C1 segment of cervical spinal cord (tissue), 14 donors: ENCODE measurements around the gene MCTP1.

Experiments
- DNase-seq, 14 donors: peaks; one replicate each; lab custom pipeline; 2025; lab: John Stamatoyannopoulos, UW

The MCTP1 gene

DNA sequence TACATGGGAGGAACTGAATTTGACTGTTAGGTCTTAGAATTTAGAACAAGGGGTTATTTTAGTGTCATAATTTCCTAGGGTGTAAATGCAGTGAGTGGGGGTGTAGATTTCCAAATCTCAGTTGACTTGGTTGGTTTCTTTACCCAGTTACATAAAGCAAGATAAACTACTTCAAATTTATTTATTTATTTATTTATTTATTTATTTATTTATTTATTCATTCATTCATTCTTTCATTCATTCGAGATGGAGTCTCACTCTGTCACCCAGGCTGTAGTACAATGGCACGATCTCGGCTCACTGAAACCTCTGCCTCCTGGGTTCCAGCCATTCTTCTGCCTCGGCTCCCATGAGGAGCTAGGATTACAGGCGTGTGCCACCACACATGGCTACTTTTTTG is 466.0 kb downstream of the MCTP1 start:
- no peak for DNase-seq

DNA sequence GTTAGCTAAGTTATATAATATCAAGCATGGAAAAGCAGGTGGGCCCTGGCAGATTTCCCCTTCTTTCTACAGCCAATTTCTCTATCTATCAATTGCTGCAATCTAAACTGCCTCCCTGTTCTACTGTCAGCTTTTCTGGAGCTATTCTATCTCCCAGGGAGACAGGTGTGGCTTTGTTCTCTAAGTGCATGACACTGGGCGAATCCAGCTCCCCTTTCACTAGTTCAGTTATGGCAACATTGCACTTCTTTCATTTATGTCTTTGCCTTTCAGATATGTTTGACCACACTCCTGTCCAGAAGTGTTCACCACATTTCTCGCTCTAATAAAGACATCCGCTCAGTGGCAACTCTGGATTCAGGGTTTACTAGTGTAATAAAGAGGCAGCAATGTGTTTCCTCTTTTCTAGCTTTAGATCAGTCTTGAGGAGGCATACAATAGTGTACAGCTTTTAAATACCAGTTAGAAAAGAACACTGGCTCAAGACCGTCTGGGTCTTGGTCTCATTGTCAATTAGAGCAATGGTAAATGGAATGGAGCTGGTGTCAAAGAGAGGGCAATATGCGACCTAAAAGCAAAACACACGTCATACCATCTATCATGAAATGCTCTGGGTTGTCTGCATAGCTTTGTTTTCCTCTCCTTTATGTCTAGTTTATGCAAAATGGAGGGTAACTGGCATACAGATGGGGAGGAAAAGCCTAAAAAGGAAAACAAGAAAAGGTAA is 469.4 kb downstream of the MCTP1 start:
- DNase-seq, result no peak

DNA sequence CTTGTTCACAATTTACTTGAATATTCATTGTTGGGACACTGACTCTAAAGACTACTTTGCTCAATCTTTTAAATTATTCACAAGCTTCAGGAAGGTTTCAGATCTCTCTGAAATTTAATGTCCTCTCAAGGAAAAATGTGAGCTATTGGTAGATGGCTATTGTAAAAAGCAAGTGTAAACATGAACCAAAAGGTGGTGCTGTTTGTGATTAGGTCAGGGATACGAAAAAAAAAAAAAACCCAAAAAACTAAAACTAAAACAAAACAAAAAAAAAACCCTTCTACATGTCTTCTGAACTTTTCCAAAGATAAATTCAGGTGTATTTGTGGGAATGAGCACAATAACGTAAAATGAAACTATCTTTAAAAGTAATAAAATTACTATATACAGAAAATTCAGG is 472.7 kb downstream of the MCTP1 start:
- DNase-seq, result no peak

DNA sequence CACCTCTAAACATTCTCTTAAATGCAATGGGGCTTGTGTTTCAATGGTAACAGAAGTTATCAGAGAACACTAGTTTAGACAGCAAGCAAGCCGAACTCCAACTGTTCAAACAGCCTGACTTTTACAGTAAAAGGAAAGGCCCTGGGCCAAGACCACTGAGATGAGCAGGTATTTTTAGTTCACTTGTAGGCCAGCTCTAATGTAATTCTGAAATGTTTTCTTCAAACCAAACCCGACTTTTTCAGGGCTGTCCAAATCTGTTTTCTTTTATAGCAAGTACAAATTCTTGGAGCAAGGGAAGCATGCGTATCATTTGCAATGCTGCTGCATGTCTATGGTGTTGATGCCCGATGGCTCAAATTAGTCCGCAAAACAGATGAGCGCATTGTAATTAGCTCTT is 473.6 kb downstream of the MCTP1 start:
- peak in 1 of 14 donors; percentile 79 for DNase-seq

DNA sequence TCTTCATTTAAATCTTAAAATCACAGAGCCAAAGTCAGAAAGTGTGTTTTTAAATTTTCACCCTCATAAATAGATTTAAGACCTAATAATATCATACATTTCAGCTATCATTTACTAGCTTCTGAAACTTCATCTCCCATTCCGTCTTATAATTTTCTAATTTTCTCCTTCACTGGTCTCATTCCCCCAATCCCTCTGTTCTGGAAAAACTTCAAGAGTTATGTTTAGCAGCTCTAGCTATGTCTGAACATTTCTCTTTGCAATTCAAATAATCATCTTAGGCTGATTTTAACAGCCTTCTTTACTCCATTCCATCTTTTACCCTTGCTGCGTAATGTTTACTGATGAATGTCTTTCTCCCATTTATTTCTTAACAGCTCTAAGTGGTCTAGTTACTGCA is 474.0 kb downstream of the MCTP1 start:
- no peak for DNase-seq

DNA sequence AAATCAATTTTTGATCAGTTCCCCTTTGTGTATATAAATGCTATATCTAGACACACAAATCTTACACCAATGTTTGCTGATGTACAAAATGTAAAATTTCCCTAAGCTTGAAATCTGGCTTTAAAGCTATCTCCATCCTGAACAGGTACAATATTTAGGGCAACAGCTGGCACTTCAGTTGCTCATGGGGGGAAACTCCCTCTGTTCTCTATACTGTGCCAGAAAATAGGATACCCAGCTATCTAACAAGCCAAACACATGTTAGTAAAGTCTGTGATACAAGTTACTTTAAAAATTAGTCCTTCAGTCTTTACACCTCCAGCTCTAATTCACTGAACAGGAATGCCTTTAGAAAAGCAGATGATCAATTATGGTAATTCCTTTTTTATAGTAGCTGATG is 474.6 kb downstream of the MCTP1 start:
- peak in 1 of 14 donors; percentile 53 for DNase-seq

DNA sequence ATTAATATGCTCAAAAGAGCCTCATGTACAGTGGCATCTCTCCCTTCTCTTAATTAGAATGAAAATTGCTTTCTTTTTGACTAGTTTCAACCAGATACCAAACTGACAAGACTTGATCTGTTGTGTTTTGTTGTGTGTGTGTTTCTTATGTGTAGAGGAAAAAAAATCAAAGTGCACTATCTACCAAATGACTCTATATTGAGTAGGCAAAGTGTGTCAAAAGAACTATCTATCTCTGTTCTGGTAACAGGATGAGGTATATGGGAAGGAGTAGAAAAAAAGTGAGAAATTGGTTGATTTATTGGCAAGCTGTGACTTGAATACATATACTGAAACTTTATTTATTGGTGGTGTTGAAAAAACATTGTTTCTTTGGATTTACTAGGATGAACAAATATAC is 476.4 kb downstream of the MCTP1 start:
- DNase-seq, result no peak

DNA sequence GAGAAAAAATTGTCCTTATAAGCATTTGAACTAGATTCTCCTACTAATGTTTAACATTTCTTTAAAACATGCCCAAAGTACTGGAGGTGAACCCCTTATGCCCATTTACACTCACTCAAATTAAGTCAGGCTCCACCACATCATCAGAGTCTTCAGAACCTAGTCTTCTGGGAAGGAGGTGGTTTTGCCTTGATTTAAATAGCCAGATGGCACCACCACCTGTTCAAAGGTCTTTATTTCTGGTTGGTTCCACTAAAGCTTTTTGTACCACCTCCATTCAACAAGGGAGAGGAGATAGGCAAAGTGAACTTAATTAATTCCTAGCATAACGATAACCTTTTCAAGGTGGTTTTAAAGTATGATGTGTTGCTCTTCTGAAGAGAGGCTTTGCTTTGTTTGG is 476.9 kb downstream of the MCTP1 start:
- DNase-seq, result peak in 1 of 14 donors; percentile 85

DNA sequence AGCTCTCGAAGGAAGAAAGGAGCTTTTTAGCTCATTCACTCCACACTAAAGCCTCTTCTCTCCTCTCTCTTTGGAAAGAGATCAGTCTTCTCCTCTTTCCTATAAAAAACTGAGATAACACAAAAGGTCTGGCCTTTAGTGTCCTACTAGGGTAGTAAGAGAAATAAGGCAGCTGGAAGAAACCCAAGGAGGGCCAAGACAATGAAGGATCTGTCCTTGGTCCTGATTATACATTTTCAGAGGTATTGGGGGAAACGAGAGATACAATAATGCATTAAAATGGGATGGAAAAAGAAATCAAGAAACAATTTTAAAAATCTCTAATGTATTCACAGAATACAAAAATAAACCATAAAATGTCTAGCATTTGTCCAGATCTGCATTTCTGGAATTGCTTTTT is 482.4 kb downstream of the MCTP1 start:
- no peak for DNase-seq

DNA sequence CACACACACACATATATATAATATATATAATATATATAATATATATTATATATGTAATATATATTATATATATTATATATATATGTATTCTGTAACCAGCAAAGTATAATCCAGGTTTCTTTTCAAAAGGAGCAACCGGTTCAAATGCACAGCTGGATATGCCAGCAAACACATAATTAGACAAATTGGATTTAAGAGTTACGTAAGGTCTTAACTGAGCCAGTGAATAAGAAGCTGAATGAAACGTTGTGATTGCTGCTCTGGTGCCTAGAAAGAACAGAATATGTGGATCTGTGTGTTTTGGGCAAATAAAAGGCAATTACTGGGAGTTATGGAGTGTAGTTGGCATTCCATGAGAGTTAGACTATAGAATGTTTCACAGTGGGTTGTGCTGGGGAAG is 488.3 kb downstream of the MCTP1 start:
- no peak for DNase-seq

DNA sequence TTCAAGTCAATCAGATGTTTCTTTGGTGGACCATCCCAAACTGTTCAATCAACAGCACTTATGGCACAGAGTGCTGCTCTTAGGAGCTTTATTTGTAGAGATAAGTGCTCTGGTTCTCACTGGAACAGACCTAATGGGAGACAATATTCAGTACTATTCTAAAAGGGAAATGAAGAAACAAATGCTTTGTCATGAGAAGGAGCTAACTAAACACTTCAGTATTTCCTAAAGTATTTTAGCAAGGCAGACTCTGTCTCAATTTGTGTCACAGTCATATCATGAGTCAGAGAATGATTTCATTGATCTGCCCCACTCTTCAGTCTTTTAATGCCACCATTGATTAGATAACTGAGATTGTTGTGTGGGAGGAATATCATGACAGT is 491.1 kb downstream of the MCTP1 start:
- DNase-seq, result no peak

DNA sequence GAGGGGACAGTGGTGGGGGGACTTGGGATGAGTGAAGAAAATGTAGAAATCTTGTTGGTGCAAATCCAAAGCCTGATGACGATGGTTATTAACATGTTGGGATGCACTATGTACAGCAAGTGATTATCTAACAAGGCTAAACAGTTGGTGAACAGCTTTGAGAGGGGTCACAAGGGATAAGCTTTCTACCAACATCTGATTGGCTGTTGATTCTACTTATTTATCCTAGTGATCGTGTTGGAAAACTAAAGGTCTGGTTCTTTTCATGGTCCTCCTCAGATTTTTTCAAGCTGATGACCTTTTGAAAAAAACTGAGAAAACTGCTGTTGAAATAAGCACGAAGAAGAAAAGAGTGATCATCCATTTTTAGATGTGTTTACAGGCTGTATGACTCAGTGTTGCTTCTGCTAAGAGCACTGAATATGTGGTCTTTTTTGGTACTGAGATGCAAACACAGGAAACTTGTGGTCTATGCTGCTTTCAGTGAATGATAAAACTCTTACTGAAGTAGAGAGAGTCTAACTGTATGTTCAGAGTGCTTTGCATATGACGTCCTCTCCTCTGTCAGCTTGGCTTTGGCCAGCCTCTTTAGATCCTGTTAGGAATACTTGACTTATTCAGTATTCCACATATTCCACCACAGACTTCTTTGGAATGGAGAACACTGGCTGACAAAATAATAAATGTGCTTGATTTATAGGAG is 491.6 kb downstream of the MCTP1 start:
- no peak for DNase-seq

DNA sequence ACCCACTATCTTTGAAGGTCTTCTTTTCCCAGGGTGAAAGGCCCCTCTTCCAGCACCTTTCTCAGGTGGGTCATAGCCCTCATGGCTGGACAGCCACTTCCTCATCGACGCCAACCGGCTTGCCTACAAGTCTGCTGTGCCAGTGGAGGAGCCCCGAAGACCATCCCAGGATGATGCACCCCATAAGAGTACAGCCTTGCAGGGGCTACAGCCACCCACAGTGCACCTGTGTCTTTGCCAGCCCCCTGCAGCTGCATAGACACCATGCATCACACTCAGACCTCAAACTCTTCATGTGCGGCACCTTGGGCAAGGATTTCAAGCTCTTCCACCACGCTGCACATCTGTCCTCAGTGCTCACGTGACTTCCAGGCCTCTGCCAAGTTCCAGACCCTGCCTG is 493.1 kb downstream of the MCTP1 start:
- DNase-seq, result no peak

DNA sequence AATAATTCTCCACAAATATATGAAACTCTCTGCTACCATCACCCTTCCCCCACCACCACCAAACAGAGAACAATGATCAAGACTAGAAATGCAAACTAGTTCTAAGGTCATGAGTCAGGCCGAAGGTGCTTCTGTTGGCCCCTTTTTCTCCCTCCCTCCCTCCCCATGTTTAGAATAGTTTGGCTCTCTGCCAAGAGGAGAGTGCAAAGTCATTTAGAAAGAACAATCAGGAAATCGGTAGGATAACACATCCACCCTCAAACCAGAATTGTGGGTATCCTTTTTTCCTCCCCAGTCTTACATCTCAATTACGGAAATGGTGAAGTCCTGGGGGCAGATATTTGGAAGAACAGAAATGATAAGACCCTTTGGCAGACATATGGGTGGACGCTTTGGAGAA is 496.4 kb downstream of the MCTP1 start:
- DNase-seq, result no peak

DNA sequence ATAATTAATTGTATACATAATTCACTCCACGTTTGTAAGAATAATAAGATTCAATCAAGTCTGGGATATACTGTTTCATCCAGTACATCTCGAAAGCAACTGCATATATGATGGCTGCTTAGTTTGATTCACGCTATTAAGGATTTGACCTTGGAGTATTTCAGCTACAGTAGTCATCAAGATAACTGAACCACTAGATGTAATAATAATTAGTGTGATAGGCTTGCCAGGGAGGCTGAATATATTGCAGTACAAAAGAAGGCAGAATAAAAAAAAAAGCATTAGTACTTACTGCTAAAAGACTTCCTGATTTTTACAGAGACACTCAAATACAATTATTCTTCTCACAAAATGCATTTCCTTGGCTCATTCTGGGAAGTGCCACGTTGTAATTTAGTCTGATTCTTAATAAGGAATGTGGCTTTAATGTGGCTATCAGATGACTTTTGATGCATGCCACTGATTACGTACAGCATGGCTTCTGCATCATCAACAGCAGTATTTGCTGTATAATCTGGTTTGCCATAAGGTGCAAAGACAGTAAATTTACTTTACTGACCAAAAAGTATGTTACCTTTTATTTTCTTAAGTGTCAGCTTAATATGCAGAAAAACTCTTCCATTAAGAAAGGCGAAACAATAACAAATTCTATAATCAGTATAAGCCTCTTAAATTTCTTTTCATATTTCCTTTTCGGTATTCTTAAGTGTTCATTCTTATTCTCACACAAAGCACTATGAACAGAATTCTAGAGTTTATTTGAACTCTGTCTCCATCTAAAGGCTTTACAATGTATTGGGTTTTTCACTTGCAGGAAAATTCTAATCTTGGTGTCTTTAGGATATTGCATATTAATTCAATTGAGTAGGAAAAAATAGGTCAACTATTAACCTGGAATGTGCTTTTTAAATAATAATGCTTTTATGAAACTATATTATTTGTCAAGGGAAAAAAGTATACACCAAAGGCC is 500.1 kb downstream of the MCTP1 start:
- no peak for DNase-seq

DNA sequence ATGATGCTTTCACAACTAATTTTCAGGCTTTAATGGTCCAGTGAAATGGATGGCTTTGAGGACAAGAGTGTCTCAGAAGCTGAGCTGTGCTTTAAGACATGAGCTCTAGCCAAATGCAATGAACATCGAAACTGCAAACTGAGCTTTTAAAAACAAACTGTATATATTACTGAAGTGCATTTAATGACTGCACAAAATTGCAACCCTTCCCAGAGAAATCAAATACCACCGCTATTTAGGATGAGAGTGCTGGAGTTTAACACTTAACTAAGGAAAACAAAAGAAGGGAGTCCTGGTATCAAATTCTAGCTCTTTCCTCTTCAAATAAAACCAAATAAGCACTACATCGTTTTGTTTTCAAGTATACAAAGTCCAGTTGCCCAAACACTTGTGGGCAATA is 502.5 kb downstream of the MCTP1 start:
- no peak for DNase-seq

DNA sequence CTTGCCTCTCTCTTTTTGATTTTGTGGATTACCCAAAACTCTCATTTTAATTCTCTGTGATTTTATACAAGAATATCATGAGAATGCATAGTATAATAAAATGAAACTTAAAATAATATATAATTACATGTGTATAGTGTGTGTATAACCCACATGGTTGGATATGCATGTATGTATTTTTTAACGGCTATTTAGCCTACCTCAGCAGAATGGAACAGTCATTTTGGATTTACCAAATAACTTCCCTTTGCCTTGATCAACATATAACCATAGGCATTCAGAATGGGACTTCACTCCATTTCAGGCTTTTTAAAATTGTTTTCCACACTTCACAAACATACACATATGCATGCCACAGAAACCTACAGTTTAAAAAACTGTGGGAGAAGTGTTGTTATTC is 505.2 kb downstream of the MCTP1 start:
- no peak for DNase-seq

DNA sequence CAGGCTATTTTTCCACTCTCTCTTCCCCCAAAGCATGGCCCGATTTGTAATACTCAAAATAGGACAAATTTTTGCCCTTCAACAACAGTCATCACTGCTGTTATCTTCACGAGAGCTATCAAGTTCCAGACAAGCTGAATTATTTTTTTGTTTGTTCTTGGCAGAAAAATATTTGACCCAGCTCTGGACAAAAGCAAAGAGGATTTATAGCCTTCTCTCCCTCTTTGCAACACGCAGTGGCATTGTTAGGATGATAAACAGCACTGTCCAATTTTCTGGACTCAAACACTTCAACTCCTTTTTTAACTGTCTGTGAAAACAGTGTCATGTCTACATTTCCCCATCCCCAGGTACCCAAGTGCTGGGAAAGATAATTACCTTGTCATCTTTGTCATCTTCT is 506.2 kb downstream of the MCTP1 start:
- no peak for DNase-seq

DNA sequence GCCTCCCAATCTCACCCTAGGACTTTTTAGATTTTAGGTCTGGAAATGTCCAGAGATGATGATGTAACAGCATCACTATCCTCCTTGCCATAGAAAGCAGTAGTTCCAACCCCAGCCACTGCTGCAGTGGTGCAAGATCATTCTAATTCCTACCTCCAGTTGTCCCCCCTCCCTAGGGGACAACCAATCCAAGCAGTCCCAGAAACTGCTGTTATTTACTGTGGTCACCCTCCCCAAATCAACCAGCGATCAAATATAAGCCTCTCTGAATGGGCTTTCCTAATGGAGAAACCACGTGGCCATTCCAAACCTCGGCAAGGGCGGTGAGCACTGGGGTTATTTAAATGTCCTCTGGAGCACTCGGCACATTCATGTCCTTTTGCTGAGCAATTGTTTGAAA is 506.6 kb downstream of the MCTP1 start:
- no peak for DNase-seq

DNA sequence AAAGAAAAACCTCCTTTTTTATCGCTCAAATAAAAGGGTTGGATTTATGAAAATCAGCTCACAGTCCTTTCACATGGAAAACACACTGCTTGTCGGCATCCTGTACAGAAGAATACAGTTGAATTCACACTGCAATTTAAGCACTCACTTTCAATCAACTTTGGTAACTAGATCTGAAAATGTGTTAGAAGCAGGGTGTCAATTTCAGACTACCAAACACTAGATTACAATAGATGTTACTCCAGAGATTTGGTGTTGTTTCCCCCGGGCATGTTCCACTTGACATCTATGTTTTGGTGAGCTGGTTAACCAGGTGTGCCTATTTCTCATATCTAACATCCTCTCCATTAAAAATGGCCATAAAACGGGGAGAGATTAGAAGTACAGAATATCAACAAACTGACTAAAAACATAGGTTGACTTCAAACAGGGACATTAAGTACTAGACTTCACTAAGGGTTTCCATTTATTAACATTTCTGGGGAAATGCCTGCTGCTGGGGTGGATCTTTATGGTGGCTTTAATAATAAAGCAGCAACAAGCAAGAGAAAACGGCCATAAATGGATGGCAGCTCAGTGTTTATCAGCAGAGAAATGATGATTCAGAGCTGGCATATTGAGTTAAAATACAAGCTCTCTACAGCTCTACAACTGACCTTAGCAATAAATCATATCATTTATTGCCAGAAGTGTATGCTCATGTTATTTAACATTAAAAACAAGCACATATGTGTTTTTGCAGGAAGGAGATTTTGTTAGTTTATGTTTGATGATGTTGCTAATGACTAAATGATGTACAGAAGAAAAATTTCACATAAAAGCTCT is 507.6 kb downstream of the MCTP1 start:
- DNase-seq, result peak in 1 of 14 donors; percentile 35

DNA sequence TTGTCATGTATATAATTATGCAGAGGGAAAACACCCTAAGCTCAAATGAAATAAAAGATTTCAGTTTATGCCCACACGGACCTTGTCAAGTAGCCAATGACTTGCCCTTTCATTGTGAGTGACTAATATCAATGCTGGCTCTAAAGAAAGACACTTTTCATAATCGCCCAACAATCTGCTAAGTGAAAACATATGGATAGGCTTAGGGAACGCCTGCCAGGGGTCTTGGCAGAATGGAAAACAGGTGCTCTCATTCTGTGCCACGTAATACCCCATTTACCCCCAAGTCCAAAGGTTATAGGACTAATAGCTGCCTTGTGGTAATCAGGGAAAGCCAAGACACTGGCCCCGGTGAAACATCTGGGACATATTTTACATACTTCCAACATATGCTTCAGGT is 508.7 kb downstream of the MCTP1 start:
- DNase-seq, result peak in 1 of 14 donors; percentile 23
